ENCODE measurements around the gene PSME3IP1. TPM values are rescaled to one million over a fixed set of nuclear protein-coding genes. Genes with fewer than 3 reads are reported as not detected.
"Not testable (repeated sequence)": the region's sequence is repeated elsewhere in the genome, so short reads cannot be mapped to it uniquely, and the experiment has no call there.

PSME3IP1 gene
- total RNA-seq, 3 donors from 2014 or later: 97.9 to 138 (median 114) TPM

DNA sequence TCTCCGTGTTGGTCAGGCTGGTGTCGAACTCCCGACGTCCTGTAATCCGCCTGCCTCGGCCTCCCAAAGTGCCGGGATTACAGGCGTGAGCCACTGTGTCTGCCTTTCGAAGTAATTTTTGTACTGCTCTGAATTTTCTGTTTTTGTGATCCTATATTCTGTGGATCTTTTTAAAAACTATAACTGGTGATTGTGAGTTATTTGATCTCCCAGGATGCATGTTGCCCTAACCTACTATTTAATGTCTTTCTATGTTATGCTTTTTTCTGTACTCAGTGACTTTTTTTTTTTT lies 2.8 kb upstream of the PSME3IP1 start:
- no peak for ATAC-seq
- Histone ChIP-seq H3K4me1 (ENCODE audit: low read depth) (peaks cover 18% of the 10 kb centered on the region), H3K4me3 (no peak overlapping the region), H3K36me3 (ENCODE audit: low read depth) (peaks cover 4% of the 10 kb centered on the region), H3K9me3 (no peaks in the 10 kb centered on the region)
- no peak for DNase-seq
- TF ChIP-seq, protein P1, sequence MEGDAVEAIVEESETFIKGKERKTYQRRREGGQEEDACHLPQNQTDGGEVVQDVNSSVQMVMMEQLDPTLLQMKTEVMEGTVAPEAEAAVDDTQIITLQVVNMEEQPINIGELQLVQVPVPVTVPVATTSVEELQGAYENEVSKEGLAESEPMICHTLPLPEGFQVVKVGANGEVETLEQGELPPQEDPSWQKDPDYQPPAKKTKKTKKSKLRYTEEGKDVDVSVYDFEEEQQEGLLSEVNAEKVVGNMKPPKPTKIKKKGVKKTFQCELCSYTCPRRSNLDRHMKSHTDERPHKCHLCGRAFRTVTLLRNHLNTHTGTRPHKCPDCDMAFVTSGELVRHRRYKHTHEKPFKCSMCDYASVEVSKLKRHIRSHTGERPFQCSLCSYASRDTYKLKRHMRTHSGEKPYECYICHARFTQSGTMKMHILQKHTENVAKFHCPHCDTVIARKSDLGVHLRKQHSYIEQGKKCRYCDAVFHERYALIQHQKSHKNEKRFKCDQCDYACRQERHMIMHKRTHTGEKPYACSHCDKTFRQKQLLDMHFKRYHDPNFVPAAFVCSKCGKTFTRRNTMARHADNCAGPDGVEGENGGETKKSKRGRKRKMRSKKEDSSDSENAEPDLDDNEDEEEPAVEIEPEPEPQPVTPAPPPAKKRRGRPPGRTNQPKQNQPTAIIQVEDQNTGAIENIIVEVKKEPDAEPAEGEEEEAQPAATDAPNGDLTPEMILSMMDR (IDR thresholded peaks at IDR 0.05): no peak
- intact Hi-C loops (cut with DNase I, micrococcal nuclease): no loop called here

DNA sequence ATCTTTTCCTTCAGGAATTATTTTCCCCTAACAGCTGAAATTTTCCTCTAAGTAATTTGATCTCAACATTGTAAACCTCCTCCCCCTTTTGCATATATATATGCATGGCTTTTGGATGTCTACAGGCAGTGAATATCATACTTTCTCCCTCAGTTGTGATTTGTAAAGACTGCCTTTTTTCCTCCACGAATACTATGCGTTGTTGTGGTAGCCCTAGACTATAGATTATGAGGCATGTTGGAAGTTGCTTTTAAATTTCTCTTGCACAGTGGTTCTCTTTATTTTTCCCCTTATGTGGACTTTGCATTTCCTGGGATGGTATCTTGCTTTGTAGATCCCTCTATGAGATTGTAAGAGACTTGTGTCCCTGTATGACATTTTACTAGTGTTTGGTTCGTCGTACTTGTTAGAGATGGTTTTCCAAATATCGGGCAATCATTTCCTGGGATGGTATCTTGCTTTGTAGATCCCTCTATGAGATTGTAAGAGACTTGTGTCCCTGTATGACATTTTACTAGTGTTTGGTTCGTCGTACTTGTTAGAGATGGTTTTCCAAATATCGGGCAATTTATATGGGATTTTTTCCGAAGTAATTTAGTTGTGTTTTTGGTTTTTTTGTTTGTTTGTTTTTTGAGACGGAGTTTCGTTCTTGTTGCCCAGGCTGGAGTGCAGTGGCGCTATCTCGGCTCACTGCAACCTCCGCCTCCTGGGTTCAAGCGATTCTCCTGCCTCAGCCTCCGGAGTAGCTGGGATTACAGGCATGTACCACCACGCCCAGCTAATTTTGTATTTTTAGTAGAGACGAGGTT lies 2.3 kb upstream of the PSME3IP1 start:
- intact Hi-C loops (cut with DNase I, micrococcal nuclease); H3K9me3 ChIP-seq; ATAC-seq; H3K4me3 ChIP-seq; DNase-seq; H3K36me3 ChIP-seq (ENCODE audit: low read depth): not testable (repeated sequence)
- H3K4me1 ChIP-seq (ENCODE audit: low read depth): peaks cover 18% of the 10 kb centered on the region

DNA sequence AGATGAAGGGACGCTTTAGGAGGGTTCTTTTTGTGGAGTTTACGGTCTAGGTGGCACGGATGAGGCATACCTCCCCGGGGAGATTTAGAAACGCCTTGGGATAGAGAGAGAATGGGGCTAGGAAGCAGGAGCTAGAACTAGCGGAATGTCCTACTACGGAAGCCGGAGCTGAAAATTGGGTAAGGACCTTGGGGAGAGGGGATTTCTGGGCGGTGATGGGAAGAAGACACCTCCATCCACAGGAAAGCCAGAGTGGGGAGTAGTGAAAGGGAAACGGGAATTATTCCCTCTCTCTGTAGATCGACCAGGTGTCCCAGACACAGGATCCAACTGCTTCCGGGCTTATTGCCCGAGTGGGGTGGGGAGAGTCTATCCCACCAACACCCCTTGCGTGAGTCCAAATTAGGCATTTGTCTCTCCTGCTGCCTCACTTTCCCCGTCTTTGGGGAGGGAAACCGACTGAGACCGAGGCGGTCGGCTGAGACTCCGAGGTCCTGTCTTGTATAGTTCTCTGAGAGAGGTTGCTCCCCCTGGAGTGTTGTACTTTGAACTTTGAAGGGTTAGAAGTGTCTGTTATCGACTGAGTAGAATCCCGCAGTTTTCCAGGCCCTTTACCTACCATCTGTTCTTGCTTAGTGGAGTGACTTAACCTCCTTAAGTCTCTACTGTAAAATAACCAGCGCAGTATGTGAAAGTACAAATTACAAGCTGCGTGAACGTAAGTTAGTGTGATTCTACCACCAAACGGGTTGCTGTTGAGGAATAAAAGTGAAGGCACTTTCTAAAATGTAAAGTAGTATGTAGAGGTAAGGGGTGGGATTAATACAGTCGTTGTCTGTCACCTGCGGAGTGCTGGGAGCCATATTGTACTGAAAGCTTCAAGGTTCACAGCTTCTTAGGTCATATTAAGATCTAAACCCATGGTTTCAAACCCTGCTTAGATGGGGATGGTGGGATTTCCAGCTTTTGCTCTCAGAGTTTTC lies 1.3 kb upstream of the PSME3IP1 start:
- Histone ChIP-seq H3K4me1 (ENCODE audit: low read depth) (peaks cover 18% of the 10 kb centered on the region), H3K4me3 (peak overlapping the region; percentile 82), H3K9me3 (no peaks in the 10 kb centered on the region), H3K36me3 (ENCODE audit: low read depth) (peaks cover 4% of the 10 kb centered on the region)
- DNase-seq: peak; percentile 52 to 66 (median 55)
- peak; percentile 28 for ATAC-seq
- intact Hi-C loops (cut with DNase I, micrococcal nuclease): no loop called here
- TF ChIP-seq, protein P1 (IDR thresholded peaks at IDR 0.05): no peak

DNA sequence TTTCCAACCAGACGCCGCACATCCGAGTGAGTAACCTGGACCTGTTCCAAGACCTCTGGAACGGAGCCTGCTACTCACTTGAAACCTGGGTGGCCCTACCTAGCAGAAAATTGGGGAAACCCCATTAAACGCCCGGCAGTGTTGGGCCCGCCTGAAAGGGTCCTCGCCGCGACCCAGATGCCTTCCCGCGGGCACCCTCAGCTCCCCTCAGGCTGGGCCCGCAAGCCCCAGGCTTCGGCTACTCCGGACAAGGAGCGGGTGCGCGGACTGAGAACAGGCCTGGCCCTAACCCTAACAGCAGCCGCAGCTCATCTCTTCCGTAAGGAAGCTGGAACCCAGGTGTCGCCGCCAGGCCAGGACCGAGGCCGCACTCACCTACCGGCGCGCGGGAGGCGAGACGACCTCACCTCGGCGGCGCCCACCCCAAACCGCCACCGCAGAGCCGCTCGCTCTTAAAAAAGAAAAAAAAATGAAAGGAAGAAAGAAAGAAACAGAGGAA lies 344 bp downstream of the PSME3IP1 start:
- DNase-seq (peak in 2 of 3 donors; percentile 64 to 77), ATAC-seq (peak; percentile 42)
- H3K4me3 ChIP-seq: peak overlapping the region; percentile 87
- TF ChIP-seq, protein P1 (IDR thresholded peaks at IDR 0.05): no peak
- no peaks in the 10 kb centered on the region for H3K9me3 ChIP-seq
- H3K36me3 ChIP-seq (ENCODE audit: low read depth): peaks cover 4% of the 10 kb centered on the region
- intact Hi-C loops (cut with DNase I, micrococcal nuclease): no loop called here
- H3K4me1 ChIP-seq (ENCODE audit: low read depth): peaks cover 18% of the 10 kb centered on the region

DNA sequence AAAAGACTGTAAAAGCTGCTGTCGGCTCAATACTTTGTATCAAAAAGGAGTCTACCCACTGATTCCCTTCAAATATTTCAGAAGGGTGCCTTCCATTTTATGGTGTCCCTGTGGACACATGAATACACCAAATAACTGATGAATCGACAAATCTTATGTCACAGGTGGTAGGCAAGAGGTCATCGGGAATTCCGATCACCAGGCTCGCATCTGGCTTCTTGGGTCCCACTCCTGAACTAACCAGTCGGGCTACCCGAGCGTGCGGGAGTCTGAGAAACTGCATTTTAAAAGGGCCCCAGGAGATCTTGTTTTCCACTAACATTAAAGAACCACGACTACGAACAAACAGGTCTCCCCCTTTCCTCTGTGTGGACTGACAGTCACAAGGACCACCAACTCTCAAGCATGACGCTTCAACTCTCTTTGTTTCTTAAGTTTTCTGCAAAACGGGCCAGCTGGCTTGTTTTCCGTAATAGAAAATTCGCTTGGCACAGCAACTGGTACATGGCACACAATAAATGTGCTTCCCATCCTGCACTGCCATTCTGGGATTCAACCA lies 873 bp downstream of the PSME3IP1 start:
- H3K36me3 ChIP-seq (ENCODE audit: low read depth): peaks cover 4% of the 10 kb centered on the region
- intact Hi-C loops (cut with DNase I, micrococcal nuclease): no loop called here

More for the DNA sequence above, 873 bp downstream of the PSME3IP1 start:
- no peak for ATAC-seq
- Histone ChIP-seq H3K4me1 (ENCODE audit: low read depth) (peaks cover 18% of the 10 kb centered on the region), H3K4me3 (peak overlapping the region; percentile 87), H3K9me3 (no peaks in the 10 kb centered on the region)
- TF ChIP-seq, protein P1 (IDR thresholded peaks at IDR 0.05): no peak
- DNase-seq: peak in 2 of 3 donors; percentile 21 to 34

Measured in mucosa of descending colon (tissue), 3 donors.